ENCODE data around the gene NEAT1. TPM values are rescaled to one million over a fixed set of nuclear protein-coding genes. Genes with fewer than 3 reads are reported as not detected.

NEAT1 gene
- total RNA-seq, 1 donor from 2014 or later = 43.4 TPM

GRCh38 chr11:65379698-65380459, 42.7 kb upstream of the NEAT1 start:
- H3K27me3 Mint-ChIP-seq (ENCODE audit: unreplicated experiment) = peaks cover 5% of the 10 kb centered on the region
- TF ChIP-seq CTCF (IDR thresholded peaks at IDR 0.05; ENCODE audit: unreplicated experiment) = no peak
- H3K4me3 Mint-ChIP-seq (ENCODE audit: unreplicated experiment) = no peak overlapping the region
- no peak overlapping the region for H3K27ac Mint-ChIP-seq (ENCODE audit: unreplicated experiment)
- no peaks in the 10 kb centered on the region for H3K36me3 Mint-ChIP-seq (ENCODE audit: low read depth, unreplicated experiment)
- H3K9me3 Mint-ChIP-seq (ENCODE audit: unreplicated experiment) = no peaks in the 10 kb centered on the region
- DNase-seq (ENCODE audit: low spot score) = no peak
- peaks cover 30% of the 10 kb centered on the region for H3K4me1 Mint-ChIP-seq (ENCODE audit: unreplicated experiment)

- Mint-ChIP-seq H3K27ac (ENCODE audit: unreplicated experiment) (no peak overlapping the region), H3K4me3 (ENCODE audit: unreplicated experiment) (no peak overlapping the region), H3K27me3 (ENCODE audit: unreplicated experiment) (peaks cover 8% of the 10 kb centered on the region), H3K4me1 (ENCODE audit: unreplicated experiment) (peaks cover 26% of the 10 kb centered on the region), H3K36me3 (ENCODE audit: low read depth, unreplicated experiment) (no peaks in the 10 kb centered on the region), H3K9me3 (ENCODE audit: unreplicated experiment) (no peaks in the 10 kb centered on the region)
- DNase-seq (ENCODE audit: low spot score) = no peak
- TF ChIP-seq CTCF (IDR thresholded peaks at IDR 0.05; ENCODE audit: unreplicated experiment) = no peak
These were observed 42.0 kb upstream of the NEAT1 start for GRCh38 chr11:65380460-65381119.

- Mint-ChIP-seq H3K4me1 (ENCODE audit: unreplicated experiment) (peaks cover 26% of the 10 kb centered on the region), H3K27me3 (ENCODE audit: unreplicated experiment) (peaks cover 8% of the 10 kb centered on the region), H3K9me3 (ENCODE audit: unreplicated experiment) (no peaks in the 10 kb centered on the region), H3K4me3 (ENCODE audit: unreplicated experiment) (no peak overlapping the region), H3K36me3 (ENCODE audit: low read depth, unreplicated experiment) (no peaks in the 10 kb centered on the region), H3K27ac (ENCODE audit: unreplicated experiment) (no peak overlapping the region)
- TF ChIP-seq CTCF (IDR thresholded peaks at IDR 0.05; ENCODE audit: unreplicated experiment) = no peak
- no peak for DNase-seq (ENCODE audit: low spot score)
These were observed 40.9 kb upstream of the NEAT1 start for GRCh38 chr11:65381716-65382032.

GRCh38 chr11:65382033-65382803, 40.4 kb upstream of the NEAT1 start, which contains the start of gene SLC25A45:
Gene SLC25A45 (minus strand): TSS chr11:65382646. CDS start chr11:65381951, 695 bp downstream.
- Mint-ChIP-seq H3K36me3 (ENCODE audit: low read depth, unreplicated experiment) (no peaks in the 10 kb centered on the region), H3K4me3 (ENCODE audit: unreplicated experiment) (peak within 1 kb of the TSS; percentile 57), H3K9me3 (ENCODE audit: unreplicated experiment) (no peaks in the 10 kb centered on the region), H3K27ac (ENCODE audit: unreplicated experiment) (peak within 1 kb of the TSS; percentile 87), H3K27me3 (ENCODE audit: unreplicated experiment) (peaks cover 8% of the 10 kb centered on the region), H3K4me1 (ENCODE audit: unreplicated experiment) (peaks cover 29% of the 10 kb centered on the region)
- peak; percentile 63 for TF ChIP-seq CTCF (IDR thresholded peaks at IDR 0.05; ENCODE audit: unreplicated experiment)
- DNase-seq (ENCODE audit: low spot score) = peak; percentile 81

All from endothelial cell (in vitro differentiated cells).